A549 (cell line): ENCODE measurements around the gene ABHD8. TPM values are rescaled to one million over a fixed set of nuclear protein-coding genes. Genes with fewer than 3 reads are reported as not detected.

ENCODE experiments used
- ATAC-seq, 2 experiments: fragments of 200-7000 bp in 1 of 2; fragments of >200 bp in 1 of 2; cut with Nextera tagmentation in 1 of 2; cut with Tn5 transposase in 1 of 2; 3 replicates each; pipeline versions ENCODE4 v1.8.0 to v1.9.1; 2018 to 2020; ENCODE audit warnings: mild to moderate bottlenecking in 1 of 2, moderate library complexity in 1 of 2
- CTCF ChIA-PET: fragments of 300-600 bp; sonication (Branson Sonifier 250); formaldehyde crosslinking; extraction: SDS; loops from one replicate; lab custom pipeline; 2021; ENCODE audit warnings: antibody characterized with exemption, inconsistent platforms; lab: Yijun Ruan, JAX
- POLR2A ChIA-PET: fragments of 350-600 bp; formaldehyde crosslinking; extraction: SDS; loops from one replicate; lab custom pipeline; 2021; ENCODE audit warnings: antibody characterized with exemption, inconsistent platforms; lab: Yijun Ruan, JAX
- DNase-seq, 2 experiments: peaks; one replicate each; pipeline versions ENCODE4 v3.0.0 to v3.0.0-alpha.2; 2011 to 2016; ENCODE audit warnings: low read depth in 1 of 2, low spot score in 1 of 2
- FAIRE-seq: peaks from 2 replicates; lab custom pipeline; 2011; peaks lifted over from hg19 to GRCh38; lab: Jason Lieb, UNC
- H3K27ac ChIP-seq, 2 experiments: fragments of >200 bp; sonication (Bioruptor Twin); formaldehyde crosslinking; 3 replicates each; pipeline ENCODE4 v1.5.1; 2016 to 2017
- H3K4me1 ChIP-seq: fragments of >200 bp; sonication (Bioruptor Twin); formaldehyde crosslinking; 3 replicates; pipeline ENCODE4 v1.6.1; 2016
- H3K4me2 ChIP-seq: fragments of >200 bp; sonication (Bioruptor Twin); formaldehyde crosslinking; 3 replicates; pipeline ENCODE4 v1.6.1; 2016
- H3K4me3 ChIP-seq: fragments of >200 bp; sonication (Bioruptor Twin); formaldehyde crosslinking; 3 replicates; pipeline ENCODE4 v1.5.1; 2016
- H3K9me3 ChIP-seq: fragments of >200 bp; sonication (Bioruptor Twin); formaldehyde crosslinking; 3 replicates; pipeline ENCODE4 v1.6.1; 2016
- CEBPB ChIP-seq, 2 experiments: fragments of >200 bp in 1 of 2; sonication (Bioruptor Twin) in 1 of 2; formaldehyde crosslinking in 1 of 2; IDR thresholded peaks; 2 replicates each; pipeline ENCODE4 v1.6.1; 2012 to 2016
- CHD2 ChIP-seq: fragments of 150-350 bp; IDR thresholded peaks from 2 replicates; pipeline ENCODE4 v1.6.1; 2014; ENCODE audit warnings: low read length; ENCODE audit not compliant: partially characterized antibody
- CHD4 ChIP-seq: fragments of 200-600 bp; sonication (generic); IDR thresholded peaks from 2 replicates; pipeline ENCODE4 v1.6.1; 2016; ENCODE audit warnings: antibody characterized with exemption, mild to moderate bottlenecking, borderline replicate concordance
- EHF ChIP-seq: fragments of 250-450 bp; sonication (Bioruptor Pico); IDR thresholded peaks from 2 replicates; pipeline ENCODE4 v1.5.0; 2020; ENCODE audit warnings: mild to moderate bottlenecking
- EP300 ChIP-seq, 2 experiments: fragments of >200 bp; sonication (Bioruptor Twin); formaldehyde crosslinking; IDR thresholded peaks; 2 replicates in 1 of 2; 3 replicates in 1 of 2; pipeline ENCODE4 v1.6.1; 2016 to 2017
- FOSL2 ChIP-seq, 2 experiments: fragments of 450-650 bp in 1 of 2; fragments of >200 bp in 1 of 2; sonication (Bioruptor Twin) in 1 of 2; formaldehyde crosslinking; IDR thresholded peaks; 2 replicates each; pipeline versions ENCODE4 v1.5.0 to v1.6.1; 2016 to 2020; ENCODE audit warnings: mild to moderate bottlenecking in 1 of 2, moderate library complexity in 1 of 2
- HDAC2 ChIP-seq: fragments of 200-600 bp; sonication (generic); IDR thresholded peaks from 2 replicates; pipeline ENCODE4 v1.6.1; 2016
- JUN ChIP-seq, 2 experiments: fragments of >200 bp; sonication (Bioruptor Twin); formaldehyde crosslinking; IDR thresholded peaks; 2 replicates in 1 of 2; 3 replicates in 1 of 2; pipeline ENCODE4 v1.6.1; 2016 to 2017
- JUNB ChIP-seq: fragments of >200 bp; sonication (Bioruptor Twin); formaldehyde crosslinking; IDR thresholded peaks from 2 replicates; pipeline ENCODE4 v1.6.1; 2016
- MYC ChIP-seq: IDR thresholded peaks from 2 replicates; pipeline ENCODE4 v1.6.1; 2012; ENCODE audit warnings: mild to moderate bottlenecking, inconsistent platforms, low read length, improper control_type of control experiment, borderline replicate concordance
- PHF8 ChIP-seq: fragments of 200-600 bp; sonication (generic); IDR thresholded peaks from 2 replicates; pipeline ENCODE4 v1.6.1; 2016; ENCODE audit warnings: low read depth, mild to moderate bottlenecking, antibody characterized with exemption, moderate library complexity, borderline replicate concordance
- POLR2AphosphoS2 ChIP-seq: conservative IDR thresholded peaks from 2 replicates; pipeline ENCODE4 v1.6.1; 2012; ENCODE audit warnings: low read length, improper control_type of control experiment, inconsistent platforms
- RARB ChIP-seq: fragments of 250-450 bp; sonication (Bioruptor Pico); IDR thresholded peaks from 2 replicates; pipeline ENCODE4 v1.8.0; 2021; ENCODE audit warnings: mild to moderate bottlenecking, moderate library complexity
- RCOR1 ChIP-seq: fragments of 150-350 bp; IDR thresholded peaks from 2 replicates; pipeline ENCODE4 v1.6.1; 2014; ENCODE audit warnings: antibody characterized with exemption, low read length, low read depth
- SMC3 ChIP-seq: fragments of >200 bp; sonication (Bioruptor Twin); formaldehyde crosslinking; IDR thresholded peaks from 3 replicates; pipeline ENCODE4 v1.6.1; 2018; ENCODE audit warnings: inconsistent platforms
- TFCP2L1 ChIP-seq: fragments of 250-450 bp; sonication (Bioruptor Pico); IDR thresholded peaks from 2 replicates; pipeline ENCODE4 v1.5.0; 2021; ENCODE audit warnings: mild to moderate bottlenecking
- ZFP36 ChIP-seq: fragments of 450-650 bp; IDR thresholded peaks from 2 replicates; pipeline ENCODE4 v1.6.1; 2014; ENCODE audit warnings: borderline replicate concordance; ENCODE audit not compliant: partially characterized antibody
- ZNF302 ChIP-seq: fragments of 250-450 bp; sonication (Bioruptor Pico); IDR thresholded peaks from 2 replicates; pipeline ENCODE4 v1.9.0; 2021; ENCODE audit warnings: inconsistent platforms, mild to moderate bottlenecking, moderate library complexity
- WGBS: methylation state at CpG from one replicate; pipeline ENCODE4 v1.1.6; 2017; ENCODE audit errors: missing lambda C conversion rate; 5-methylcytosine and 5-hydroxymethylcytosine counted together
- polyA plus RNA-seq, 4 experiments: library from polyadenylated mRNA; depleted of rRNA in 3 of 4; stranded (reverse); fragments of >200 nt; fragmentation: RNase III in 1 of 4; extraction: RNeasy Plus Mini Kit Qiagen cat#74134 plus additional on column Dnase treatment in 1 of 4; gene quantifications; 2 replicates in 3 of 4; 3 replicates in 1 of 4; pipeline ENCODE4 v1.2.3, GENCODE V29; 2011 to 2017
- TF ChIP-seq, protein P1 (sequence below): fragments of 250-450 bp; sonication (Bioruptor Pico); IDR thresholded peaks from 2 replicates; pipeline ENCODE4 v1.5.0; 2021; ENCODE audit warnings: mild to moderate bottlenecking, moderate library complexity, borderline replicate concordance
- TF ChIP-seq, protein P2 (sequence below): fragments of >200 bp; sonication (Bioruptor Twin); formaldehyde crosslinking; IDR thresholded peaks from 3 replicates; pipeline ENCODE4 v1.6.1; 2016
- TF ChIP-seq, protein P3 (sequence below): IDR thresholded peaks from 2 replicates; pipeline ENCODE4 v1.6.1; 2012; ENCODE audit warnings: low read depth, borderline replicate concordance

ABHD8 gene
- polyA plus RNA-seq, 2 of the 4 experiments (the other 2 are of a cell fraction), result 2.3 to 4.2 TPM

DNA sequence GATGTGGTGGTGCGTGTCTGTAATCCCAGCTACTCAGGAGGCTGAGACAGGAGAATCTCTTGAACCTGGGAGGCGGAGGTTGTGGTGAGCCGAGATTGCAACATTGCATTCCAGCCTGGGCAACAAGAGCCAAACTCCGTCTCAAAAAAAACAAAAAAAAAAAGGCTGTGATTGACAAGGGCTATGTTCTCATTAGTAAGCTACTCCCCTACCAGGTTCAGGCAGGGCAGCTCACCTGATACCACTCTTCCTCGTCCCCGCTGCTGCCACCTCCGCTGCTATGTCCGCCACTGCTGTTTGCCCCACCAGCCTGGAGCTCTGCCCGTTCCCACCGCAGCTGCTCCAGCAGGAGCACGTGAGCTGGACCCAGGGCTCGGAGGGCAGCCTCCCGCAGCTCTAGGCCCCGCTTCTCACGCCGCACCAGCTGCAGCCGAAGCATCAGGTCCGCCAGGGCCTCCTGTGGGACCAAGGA lies 48.0 kb downstream of the ABHD8 start:
- DNase-seq (no peak), FAIRE-seq (no peak), ATAC-seq (no peak)
- no peaks in the 10 kb centered on the region; the same call in 2 of the 3 replicates for H3K4me1 ChIP-seq
- H3K4me3 ChIP-seq, result no peak overlapping the region
- 81% methylated on average over 18 of the region's 18 CpGs for WGBS
- H3K27ac ChIP-seq, result no peak overlapping the region
- TF ChIP-seq, protein P1, sequence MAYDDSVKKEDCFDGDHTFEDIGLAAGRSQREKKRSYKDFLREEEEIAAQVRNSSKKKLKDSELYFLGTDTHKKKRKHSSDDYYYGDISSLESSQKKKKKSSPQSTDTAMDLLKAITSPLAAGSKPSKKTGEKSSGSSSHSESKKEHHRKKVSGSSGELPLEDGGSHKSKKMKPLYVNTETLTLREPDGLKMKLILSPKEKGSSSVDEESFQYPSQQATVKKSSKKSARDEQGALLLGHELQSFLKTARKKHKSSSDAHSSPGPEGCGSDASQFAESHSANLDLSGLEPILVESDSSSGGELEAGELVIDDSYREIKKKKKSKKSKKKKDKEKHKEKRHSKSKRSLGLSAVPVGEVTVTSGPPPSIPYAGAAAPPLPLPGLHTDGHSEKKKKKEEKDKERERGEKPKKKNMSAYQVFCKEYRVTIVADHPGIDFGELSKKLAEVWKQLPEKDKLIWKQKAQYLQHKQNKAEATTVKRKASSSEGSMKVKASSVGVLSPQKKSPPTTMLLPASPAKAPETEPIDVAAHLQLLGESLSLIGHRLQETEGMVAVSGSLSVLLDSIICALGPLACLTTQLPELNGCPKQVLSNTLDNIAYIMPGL (CRISPR knock-in tag), result no peak
- TF ChIP-seq MYC, result no peak
- TF ChIP-seq, all 56 proteins: peak for 0
- ChIA-PET CTCF (interaction anchor here (0.7 to 4.5 kb wide), 5 partner anchors 9 to 568 kb away, joined by 3 to 20 read pairs (median 5); partner anchors contain the start of gene USHBP1), POLR2A (no interaction called here)
- Histone ChIP-seq H3K9me3 (no peaks in the 10 kb centered on the region), H3K4me2 (no peak overlapping the region)

DNA sequence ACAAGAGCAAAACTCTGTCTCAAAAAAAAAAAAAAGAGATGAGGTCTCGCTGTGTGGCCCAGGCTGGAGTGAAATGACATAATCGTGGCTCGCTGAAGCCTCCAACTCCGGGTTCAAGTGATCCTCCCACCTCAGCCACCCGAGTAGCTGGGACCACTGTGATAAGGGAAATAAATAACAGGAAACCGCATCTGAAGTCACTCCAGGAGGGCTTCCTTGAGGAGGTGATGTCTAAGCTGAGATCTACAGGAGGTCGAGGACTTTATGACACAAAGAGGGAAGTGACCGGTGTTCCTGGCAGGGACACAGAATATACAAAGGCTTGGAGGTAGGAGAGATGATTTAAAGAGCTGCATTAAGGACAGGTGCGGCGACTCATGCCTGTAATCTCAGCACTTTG lies 48.6 kb downstream of the ABHD8 start:
- ChIA-PET POLR2A (no interaction called here), CTCF (interaction anchor here (0.7 to 4.5 kb wide), 4 partner anchors 9 to 38 kb away, joined by 3 to 20 read pairs (median 6); partner anchors contain the start of gene USHBP1)
- ATAC-seq (no peak), FAIRE-seq (no peak), DNase-seq (no peak)
- 84% methylated on average over 10 of the region's 10 CpGs for WGBS
- Histone ChIP-seq H3K4me1 (peaks cover 5% of the 10 kb centered on the region), H3K4me3 (no peak overlapping the region), H3K27ac (0 out of 6 replicates have a peak overlapping the region, but pooled peaks of 1 of the 2 experiments have one; percentile 18), H3K4me2 (no peak overlapping the region), H3K9me3 (no peaks in the 10 kb centered on the region)
- TF ChIP-seq ZFP36, result peak; percentile 54
- no peak for TF ChIP-seq TFCP2L1 (CRISPR knock-in tag)
- no peak for TF ChIP-seq CEBPB (IDR thresholded peaks at IDR 0.05)
- no peak for TF ChIP-seq EHF (CRISPR knock-in tag)

DNA sequence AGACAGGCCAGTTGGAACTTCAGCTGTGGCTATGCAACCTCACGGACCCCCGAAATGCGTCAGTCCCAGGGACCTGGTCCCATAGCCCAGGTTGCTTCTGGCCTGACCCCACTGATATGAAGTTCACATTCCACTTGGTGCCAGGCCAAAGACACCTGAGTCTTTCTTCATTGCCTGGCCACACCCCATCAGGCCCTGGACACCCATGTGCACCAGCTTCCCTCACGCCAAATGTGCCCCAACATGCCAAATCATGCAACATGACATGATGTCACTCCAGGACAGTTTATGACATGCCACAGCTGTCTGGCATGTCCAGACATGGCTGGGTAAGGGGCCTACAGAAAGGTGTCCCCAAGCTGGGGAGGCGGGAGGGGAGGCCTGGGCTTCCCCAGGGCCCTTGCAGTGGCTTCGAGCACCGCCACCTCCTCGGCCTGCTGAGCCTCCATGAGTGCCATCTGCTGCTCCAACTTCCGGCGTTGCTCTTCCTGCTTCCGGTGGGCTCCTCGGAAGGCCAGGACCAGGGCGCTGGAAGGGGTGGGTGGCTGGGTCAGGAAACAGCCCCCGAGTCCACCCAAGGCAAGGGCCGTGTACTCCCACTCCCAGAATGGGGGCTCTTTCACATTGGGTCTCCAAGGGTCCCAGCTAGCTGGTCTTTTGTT lies 53.2 kb downstream of the ABHD8 start:
- ChIA-PET POLR2A (interaction anchor here (1.8 kb wide), 1 partner anchor 35 kb away, joined by 5 read pairs; the partner anchor contains the start of gene USE1), CTCF (interaction anchor here (0.9 to 4.9 kb wide), 4 partner anchors 8 to 32 kb away, joined by 3 to 51 read pairs (median 10); partner anchors contain the start of gene USHBP1)
- FAIRE-seq (no peak), DNase-seq (no peak), ATAC-seq (no peak)
- WGBS, result 83% methylated on average over 8 of the region's 15 CpGs
- Histone ChIP-seq H3K9me3 (no peaks in the 10 kb centered on the region), H3K27ac (peak overlapping the region; percentile 92 to 96; a peak in 5 of 6 replicates), H3K4me2 (peak overlapping the region; percentile 58; the same call in 2 of the 3 replicates), H3K4me1 (peaks cover 37% of the 10 kb centered on the region), H3K4me3 (no peak overlapping the region)
- TF ChIP-seq HDAC2 (no peak), RCOR1 (no peak), RARB (CRISPR knock-in tag) (no peak), SMC3 (no peak), ZNF302 (CRISPR knock-in tag) (no peak)

DNA sequence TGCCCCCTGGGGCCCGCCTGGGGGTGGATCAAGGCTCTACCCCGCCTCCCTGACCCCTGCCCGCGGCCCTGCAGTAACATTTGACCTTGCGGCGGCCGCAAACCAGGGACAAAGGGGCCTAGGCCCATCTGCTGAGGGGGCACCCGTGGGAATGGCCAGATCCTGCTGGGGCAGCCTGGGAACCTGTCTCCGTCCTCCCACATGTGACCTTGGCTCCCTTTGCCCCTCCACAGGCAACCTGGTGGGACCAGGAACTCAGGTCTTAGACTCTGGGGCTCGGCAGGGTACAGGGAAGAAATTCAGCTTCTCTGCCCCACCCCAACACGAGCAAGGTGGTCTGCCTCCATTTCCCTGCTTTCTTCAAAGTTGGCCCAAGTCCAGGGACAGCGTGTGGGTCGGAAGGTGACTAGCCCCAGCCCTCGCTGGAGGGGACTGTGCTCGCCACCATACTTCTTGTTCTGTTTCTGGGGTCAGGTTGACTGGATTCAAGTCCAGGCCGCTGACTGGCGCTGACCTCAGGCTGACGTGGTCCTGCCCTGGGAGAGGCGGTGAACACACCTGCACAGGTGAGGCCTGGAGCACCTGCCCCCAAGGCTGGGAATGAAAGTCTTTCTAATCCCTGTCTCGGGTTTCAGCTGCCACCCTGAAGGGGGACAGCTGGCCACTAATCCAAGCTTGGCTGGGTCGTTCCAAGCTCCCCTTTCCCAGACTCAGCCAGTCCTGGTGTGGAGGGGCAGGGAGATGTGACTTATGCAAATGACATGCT lies 55.0 kb downstream of the ABHD8 start:
- H3K4me1 ChIP-seq, result peaks cover 40% of the 10 kb centered on the region
- FAIRE-seq (no peak), DNase-seq (no peak), ATAC-seq (no peak)
- ChIA-PET POLR2A (interaction anchor here (1.0 to 1.8 kb wide), 2 partner anchors 19 to 33 kb away, joined by 3 to 5 read pairs; partner anchors contain the start of genes BABAM1 and USE1), CTCF (interaction anchor here (1.3 to 4.9 kb wide), 3 partner anchors 12 to 34 kb away, joined by 4 to 51 read pairs (median 7); no protein-coding TSS in a partner anchor)
- H3K4me3 ChIP-seq, result no peak overlapping the region
- no peaks in the 10 kb centered on the region for H3K9me3 ChIP-seq
- 75% methylated on average over 5 of the region's 21 CpGs for WGBS
- peak overlapping the region; percentile 92 to 96 for H3K27ac ChIP-seq
- peak overlapping the region; percentile 90 for H3K4me2 ChIP-seq
- TF ChIP-seq CHD4 (no peak), CEBPB (IDR thresholded peaks at IDR 0.05) (no peak), EP300 (IDR thresholded peaks at IDR 0.05) (no peak), FOSL2 (IDR thresholded peaks at IDR 0.05) (no peak), FOSL2 (CRISPR knock-in tag; IDR thresholded peaks at IDR 0.05) (no peak), JUNB (no peak), PHF8 (no peak), POLR2AphosphoS2 (no peak), CHD2 (no peak), JUN (IDR thresholded peaks at IDR 0.05) (no peak), EHF (CRISPR knock-in tag) (no peak)
- TF ChIP-seq, protein P2, sequence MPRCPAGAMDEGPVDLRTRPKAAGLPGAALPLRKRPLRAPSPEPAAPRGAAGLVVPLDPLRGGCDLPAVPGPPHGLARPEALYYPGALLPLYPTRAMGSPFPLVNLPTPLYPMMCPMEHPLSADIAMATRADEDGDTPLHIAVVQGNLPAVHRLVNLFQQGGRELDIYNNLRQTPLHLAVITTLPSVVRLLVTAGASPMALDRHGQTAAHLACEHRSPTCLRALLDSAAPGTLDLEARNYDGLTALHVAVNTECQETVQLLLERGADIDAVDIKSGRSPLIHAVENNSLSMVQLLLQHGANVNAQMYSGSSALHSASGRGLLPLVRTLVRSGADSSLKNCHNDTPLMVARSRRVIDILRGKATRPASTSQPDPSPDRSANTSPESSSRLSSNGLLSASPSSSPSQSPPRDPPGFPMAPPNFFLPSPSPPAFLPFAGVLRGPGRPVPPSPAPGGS, result no peak
- TF ChIP-seq, protein P3, sequence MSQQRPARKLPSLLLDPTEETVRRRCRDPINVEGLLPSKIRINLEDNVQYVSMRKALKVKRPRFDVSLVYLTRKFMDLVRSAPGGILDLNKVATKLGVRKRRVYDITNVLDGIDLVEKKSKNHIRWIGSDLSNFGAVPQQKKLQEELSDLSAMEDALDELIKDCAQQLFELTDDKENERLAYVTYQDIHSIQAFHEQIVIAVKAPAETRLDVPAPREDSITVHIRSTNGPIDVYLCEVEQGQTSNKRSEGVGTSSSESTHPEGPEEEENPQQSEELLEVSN, result no peak
- TF ChIP-seq, protein P1 (CRISPR knock-in tag), result no peak
